ENCODE results near the gene HES3.

Gene HES3

GRCh38 chr1:6288665-6289064 is 44.7 kb downstream of the HES3 start:
- H2AFZ ChIP-seq (ENCODE audit: low read depth, low read length) = no peak overlapping the region
- no peak overlapping the region for H3K27ac ChIP-seq (ENCODE audit: low read length, poor library complexity, severe bottlenecking)
- no peak overlapping the region for H2BK120ac ChIP-seq (ENCODE audit: low read depth, low read length)
- H3K9me3 ChIP-seq (ENCODE audit: control insufficient read depth, low read length) = no peaks in the 10 kb centered on the region
- no peak overlapping the region for H3K4me2 ChIP-seq (ENCODE audit: low read length, poor library complexity, severe bottlenecking)
- no peak overlapping the region for H3K14ac ChIP-seq (ENCODE audit: low read length in 2 of 2)
- no peak overlapping the region for H3K9ac ChIP-seq (ENCODE audit: low read length)
- H2BK5ac ChIP-seq (ENCODE audit: low read depth, low read length, poor library complexity, severe bottlenecking) = no peak overlapping the region
- H2BK12ac ChIP-seq (ENCODE audit: low read length in 2 of 2) = no peak overlapping the region
- H4K8ac ChIP-seq (ENCODE audit: low read length) = no peak overlapping the region
- WGBS = 92% methylated on average over 10 of the region's 10 CpGs
- H3K23ac ChIP-seq (ENCODE audit: low read length in 2 of 2) = no peak overlapping the region
- H2AK5ac ChIP-seq (ENCODE audit: low read length, severe bottlenecking) = no peak overlapping the region
- H3K4ac ChIP-seq (ENCODE audit: low read depth in 1 of 2, low read length in 2 of 2) = no peak overlapping the region
- no peak overlapping the region for H2BK15ac ChIP-seq (ENCODE audit: low read depth, poor library complexity, severe bottlenecking)
- peaks cover 5% of the 10 kb centered on the region for H3K4me1 ChIP-seq (ENCODE audit: control insufficient read depth, insufficient read depth, low read depth, low read length)
- peaks cover 0 to 56% of the 10 kb centered on the region in 2 experiments for H3K36me3 ChIP-seq (ENCODE audit: control insufficient read depth in 1 of 2, insufficient read depth in 2 of 2, low read depth in 1 of 2, low read length in 2 of 2)
- no peak for DNase-seq
- H3K27me3 ChIP-seq (ENCODE audit: control insufficient read depth in 1 of 2, insufficient read depth in 1 of 2, low read length in 2 of 2) = no peaks in the 10 kb centered on the region
- no peak overlapping the region for H3K4me3 ChIP-seq (ENCODE audit: insufficient read depth in 1 of 2, low read depth in 1 of 2, low read length in 2 of 2)
- H4K91ac ChIP-seq (ENCODE audit: low read length) = no peak overlapping the region
- peaks cover 8% of the 10 kb centered on the region for H3K79me1 ChIP-seq (replicated peaks; ENCODE audit: low read length, poor library complexity, severe bottlenecking)
- no peak overlapping the region for H3K18ac ChIP-seq (ENCODE audit: low read depth in 1 of 2, low read length in 2 of 2)

GRCh38 chr1:6292102-6292501 is 48.1 kb downstream of the HES3 start:
- H3K27ac ChIP-seq (ENCODE audit: low read length, poor library complexity, severe bottlenecking) = no peak overlapping the region
- H2BK120ac ChIP-seq (ENCODE audit: low read depth, low read length) = no peak overlapping the region
- DNase-seq = no peak
- H3K79me1 ChIP-seq (replicated peaks; ENCODE audit: low read length, poor library complexity, severe bottlenecking) = peaks cover 6% of the 10 kb centered on the region
- no peak overlapping the region for H3K9ac ChIP-seq (ENCODE audit: low read length)
- H4K8ac ChIP-seq (ENCODE audit: low read length) = no peak overlapping the region
- no peaks in the 10 kb centered on the region for H3K9me3 ChIP-seq (ENCODE audit: control insufficient read depth, low read length)
- no peak overlapping the region for H4K91ac ChIP-seq (ENCODE audit: low read length)
- peaks cover 2% of the 10 kb centered on the region for H3K4me1 ChIP-seq (ENCODE audit: control insufficient read depth, insufficient read depth, low read depth, low read length)
- no peaks in the 10 kb centered on the region for H3K27me3 ChIP-seq (ENCODE audit: control insufficient read depth in 1 of 2, insufficient read depth in 1 of 2, low read length in 2 of 2)
- no peak overlapping the region for H3K14ac ChIP-seq (ENCODE audit: low read length in 2 of 2)
- no peak overlapping the region for H2AFZ ChIP-seq (ENCODE audit: low read depth, low read length)
- peaks cover 9 to 55% of the 10 kb centered on the region in 2 experiments for H3K36me3 ChIP-seq (ENCODE audit: control insufficient read depth in 1 of 2, insufficient read depth in 2 of 2, low read depth in 1 of 2, low read length in 2 of 2)
- H3K23ac ChIP-seq (ENCODE audit: low read length in 2 of 2) = no peak overlapping the region
- 98% methylated on average over 10 of the region's 10 CpGs for WGBS
- no peak overlapping the region for H2AK5ac ChIP-seq (ENCODE audit: low read length, severe bottlenecking)
- H3K4me3 ChIP-seq (ENCODE audit: insufficient read depth in 1 of 2, low read depth in 1 of 2, low read length in 2 of 2) = no peak overlapping the region
- H3K4me2 ChIP-seq (ENCODE audit: low read length, poor library complexity, severe bottlenecking) = no peak overlapping the region
- no peak overlapping the region for H2BK15ac ChIP-seq (ENCODE audit: low read depth, poor library complexity, severe bottlenecking)
- no peak overlapping the region for H2BK5ac ChIP-seq (ENCODE audit: low read depth, low read length, poor library complexity, severe bottlenecking)
- H3K4ac ChIP-seq (ENCODE audit: low read depth in 1 of 2, low read length in 2 of 2) = no peak overlapping the region
- no peak overlapping the region for H3K18ac ChIP-seq (ENCODE audit: low read depth in 1 of 2, low read length in 2 of 2)
- no peak overlapping the region for H2BK12ac ChIP-seq (ENCODE audit: low read length in 2 of 2)

- Histone ChIP-seq H3K9me3 (ENCODE audit: control insufficient read depth, low read length) (no peaks in the 10 kb centered on the region), H4K8ac (ENCODE audit: low read length) (no peak overlapping the region), H3K4me1 (ENCODE audit: control insufficient read depth, insufficient read depth, low read depth, low read length) (peaks cover 2% of the 10 kb centered on the region), H3K23ac (ENCODE audit: low read length in 2 of 2) (no peak overlapping the region), H2AK5ac (ENCODE audit: low read length, severe bottlenecking) (no peak overlapping the region), H2BK12ac (ENCODE audit: low read length in 2 of 2) (no peak overlapping the region), H3K79me1 (replicated peaks; ENCODE audit: low read length, poor library complexity, severe bottlenecking) (peaks cover 1% of the 10 kb centered on the region), H3K9ac (ENCODE audit: low read length) (no peak overlapping the region), H4K91ac (ENCODE audit: low read length) (no peak overlapping the region), H3K4ac (ENCODE audit: low read depth in 1 of 2, low read length in 2 of 2) (no peak overlapping the region), H2BK120ac (ENCODE audit: low read depth, low read length) (no peak overlapping the region), H3K4me2 (ENCODE audit: low read length, poor library complexity, severe bottlenecking) (no peak overlapping the region), H3K36me3 (ENCODE audit: control insufficient read depth in 1 of 2, insufficient read depth in 2 of 2, low read depth in 1 of 2, low read length in 2 of 2) (peaks cover 9 to 47% of the 10 kb centered on the region in 2 experiments), H3K18ac (ENCODE audit: low read depth in 1 of 2, low read length in 2 of 2) (no peak overlapping the region), H2BK15ac (ENCODE audit: low read depth, poor library complexity, severe bottlenecking) (no peak overlapping the region), H2BK5ac (ENCODE audit: low read depth, low read length, poor library complexity, severe bottlenecking) (no peak overlapping the region), H3K27me3 (ENCODE audit: control insufficient read depth in 1 of 2, insufficient read depth in 1 of 2, low read length in 2 of 2) (no peaks in the 10 kb centered on the region), H3K27ac (ENCODE audit: low read length, poor library complexity, severe bottlenecking) (no peak overlapping the region), H2AFZ (ENCODE audit: low read depth, low read length) (no peak overlapping the region), H3K4me3 (ENCODE audit: insufficient read depth in 1 of 2, low read depth in 1 of 2, low read length in 2 of 2) (no peak overlapping the region), H3K14ac (ENCODE audit: low read length in 2 of 2) (no peak overlapping the region)
- no peak for DNase-seq
- WGBS = 93% methylated on average over 14 of the region's 14 CpGs
Measured at GRCh38 chr1:6294080-6294889, 50.3 kb downstream of the HES3 start.

GRCh38 chr1:6294890-6295556 is 51.0 kb downstream of the HES3 start:
- Histone ChIP-seq H2AFZ (ENCODE audit: low read depth, low read length) (no peak overlapping the region), H3K27me3 (ENCODE audit: control insufficient read depth in 1 of 2, insufficient read depth in 1 of 2, low read length in 2 of 2) (no peaks in the 10 kb centered on the region)
- 93% methylated on average over 21 of the region's 23 CpGs for WGBS

More at GRCh38 chr1:6294890-6295556, 51.0 kb downstream of the HES3 start:
- no peak overlapping the region for H3K14ac ChIP-seq (ENCODE audit: low read length in 2 of 2)
- H2BK15ac ChIP-seq (ENCODE audit: low read depth, poor library complexity, severe bottlenecking) = no peak overlapping the region
- H3K27ac ChIP-seq (ENCODE audit: low read length, poor library complexity, severe bottlenecking) = no peak overlapping the region
- H2BK5ac ChIP-seq (ENCODE audit: low read depth, low read length, poor library complexity, severe bottlenecking) = no peak overlapping the region
- peaks cover 2% of the 10 kb centered on the region for H3K4me1 ChIP-seq (ENCODE audit: control insufficient read depth, insufficient read depth, low read depth, low read length)
- H4K91ac ChIP-seq (ENCODE audit: low read length) = no peak overlapping the region
- H2BK12ac ChIP-seq (ENCODE audit: low read length in 2 of 2) = no peak overlapping the region
- H3K23ac ChIP-seq (ENCODE audit: low read length in 2 of 2) = no peak overlapping the region
- no peak overlapping the region for H2AK5ac ChIP-seq (ENCODE audit: low read length, severe bottlenecking)
- no peak for DNase-seq
- H4K8ac ChIP-seq (ENCODE audit: low read length) = no peak overlapping the region
- H3K9me3 ChIP-seq (ENCODE audit: control insufficient read depth, low read length) = no peaks in the 10 kb centered on the region
- peaks cover 1% of the 10 kb centered on the region for H3K79me1 ChIP-seq (replicated peaks; ENCODE audit: low read length, poor library complexity, severe bottlenecking)
- H3K4me3 ChIP-seq (ENCODE audit: insufficient read depth in 1 of 2, low read depth in 1 of 2, low read length in 2 of 2) = no peak overlapping the region
- H3K18ac ChIP-seq (ENCODE audit: low read depth in 1 of 2, low read length in 2 of 2) = no peak overlapping the region
- no peak overlapping the region for H2BK120ac ChIP-seq (ENCODE audit: low read depth, low read length)
- no peak overlapping the region for H3K4me2 ChIP-seq (ENCODE audit: low read length, poor library complexity, severe bottlenecking)
- H3K4ac ChIP-seq (ENCODE audit: low read depth in 1 of 2, low read length in 2 of 2) = no peak overlapping the region
- H3K9ac ChIP-seq (ENCODE audit: low read length) = no peak overlapping the region
- peaks cover 9 to 47% of the 10 kb centered on the region in 2 experiments for H3K36me3 ChIP-seq (ENCODE audit: control insufficient read depth in 1 of 2, insufficient read depth in 2 of 2, low read depth in 1 of 2, low read length in 2 of 2)
